ENCODE data around the gene KIRREL3.

Gene KIRREL3

GRCh38 chr11:126394036-126394435 is 606.5 kb downstream of the KIRREL3 start:
- CTCF ChIA-PET = interaction anchor here (1.7 kb wide), 1 partner anchor 83 kb away, joined by 5 read pairs; no protein-coding TSS in a partner anchor
- H3K4me3 ChIP-seq (ENCODE audit: low read depth, low read length) = no peak overlapping the region
- TF ChIP-seq, protein P1, sequence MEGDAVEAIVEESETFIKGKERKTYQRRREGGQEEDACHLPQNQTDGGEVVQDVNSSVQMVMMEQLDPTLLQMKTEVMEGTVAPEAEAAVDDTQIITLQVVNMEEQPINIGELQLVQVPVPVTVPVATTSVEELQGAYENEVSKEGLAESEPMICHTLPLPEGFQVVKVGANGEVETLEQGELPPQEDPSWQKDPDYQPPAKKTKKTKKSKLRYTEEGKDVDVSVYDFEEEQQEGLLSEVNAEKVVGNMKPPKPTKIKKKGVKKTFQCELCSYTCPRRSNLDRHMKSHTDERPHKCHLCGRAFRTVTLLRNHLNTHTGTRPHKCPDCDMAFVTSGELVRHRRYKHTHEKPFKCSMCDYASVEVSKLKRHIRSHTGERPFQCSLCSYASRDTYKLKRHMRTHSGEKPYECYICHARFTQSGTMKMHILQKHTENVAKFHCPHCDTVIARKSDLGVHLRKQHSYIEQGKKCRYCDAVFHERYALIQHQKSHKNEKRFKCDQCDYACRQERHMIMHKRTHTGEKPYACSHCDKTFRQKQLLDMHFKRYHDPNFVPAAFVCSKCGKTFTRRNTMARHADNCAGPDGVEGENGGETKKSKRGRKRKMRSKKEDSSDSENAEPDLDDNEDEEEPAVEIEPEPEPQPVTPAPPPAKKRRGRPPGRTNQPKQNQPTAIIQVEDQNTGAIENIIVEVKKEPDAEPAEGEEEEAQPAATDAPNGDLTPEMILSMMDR (IDR thresholded peaks at IDR 0.05; ENCODE audit: insufficient read depth, low read length, missing control alignments) = no peak
- no peak for DNase-seq (ENCODE audit: low read depth, low spot score)
- POLR2A ChIA-PET = no interaction called here

- CTCF ChIA-PET = interaction anchor here (1.1 to 1.7 kb wide), 2 partner anchors 18 to 82 kb away, joined by 4 to 5 read pairs; no protein-coding TSS in a partner anchor
- no peak for DNase-seq (ENCODE audit: low read depth, low spot score)
- H3K4me3 ChIP-seq (ENCODE audit: low read depth, low read length) = no peak overlapping the region
- TF ChIP-seq, protein P1 (IDR thresholded peaks at IDR 0.05; ENCODE audit: insufficient read depth, low read length, missing control alignments) = no peak
- POLR2A ChIA-PET = no interaction called here
Observed at GRCh38 chr11:126393143-126393542, 607.4 kb downstream of the KIRREL3 start.

DNA sequence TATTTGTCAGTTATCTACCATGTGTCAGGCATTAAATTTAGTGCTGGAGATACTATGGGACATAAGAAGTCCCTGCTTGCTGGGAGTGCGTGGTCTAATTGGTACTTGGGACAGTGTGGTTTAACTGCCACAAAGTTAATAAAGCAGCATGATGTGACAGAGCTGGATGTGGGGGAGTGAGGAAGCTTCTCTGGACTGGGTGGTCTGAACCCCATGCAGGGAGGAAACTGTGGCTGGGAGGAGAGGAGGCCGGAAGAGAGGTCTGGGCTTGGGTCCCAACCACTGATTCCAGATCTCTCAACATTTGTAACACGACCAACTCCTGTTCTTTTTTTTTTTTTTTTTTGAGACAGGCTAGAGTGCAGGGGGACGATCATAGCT is 607.9 kb downstream of the KIRREL3 start:
- TF ChIP-seq, protein P1 (IDR thresholded peaks at IDR 0.05; ENCODE audit: insufficient read depth, low read length, missing control alignments) = no peak
- DNase-seq (ENCODE audit: low read depth, low spot score) = no peak
- H3K4me3 ChIP-seq (ENCODE audit: low read depth, low read length) = no peak overlapping the region
- ChIA-PET POLR2A (interaction anchor here (1.0 kb wide), 1 partner anchor 37 kb away, joined by 3 read pairs; the partner anchor contains the start of gene ST3GAL4), CTCF (interaction anchor here (0.9 to 1.7 kb wide), 3 partner anchors 18 to 82 kb away, joined by 4 to 5 read pairs (median 4); no protein-coding TSS in a partner anchor)

DNA sequence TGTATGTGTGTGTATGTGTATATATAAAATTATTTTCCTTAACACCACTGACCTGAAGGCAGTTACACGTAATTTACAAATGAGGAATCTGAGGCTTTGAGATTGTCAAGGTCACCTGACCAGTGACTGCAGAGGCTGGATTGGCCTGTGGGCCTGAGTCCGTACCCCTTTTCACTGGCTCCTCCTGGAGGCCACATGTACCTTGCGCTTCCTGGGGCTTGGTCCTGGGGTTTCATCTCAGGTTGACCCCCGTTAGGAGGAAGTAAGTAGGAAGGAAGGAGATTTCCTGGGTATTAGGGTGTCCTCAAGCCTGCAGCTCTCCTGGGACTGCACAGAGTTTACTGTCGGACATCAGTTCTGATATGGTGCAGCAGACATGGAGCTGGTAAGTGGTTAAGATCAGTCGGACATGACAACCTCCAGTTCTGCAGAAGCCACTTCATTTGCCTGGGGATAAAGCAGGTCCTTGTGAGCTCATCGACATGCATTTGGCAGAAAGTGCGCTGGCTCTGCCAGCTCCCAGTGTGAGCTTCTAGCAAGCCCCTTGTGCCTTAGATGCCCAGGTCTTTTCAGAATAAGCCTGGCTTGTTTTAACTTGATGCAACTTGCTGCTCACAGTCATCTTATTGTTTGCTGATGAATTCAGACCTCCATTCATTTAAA is 608.5 kb downstream of the KIRREL3 start:
- CTCF ChIA-PET = interaction anchor here (0.9 to 1.7 kb wide), 3 partner anchors 19 to 81 kb away, joined by 4 to 5 read pairs (median 4); no protein-coding TSS in a partner anchor
- no peak for DNase-seq (ENCODE audit: low read depth, low spot score)
- POLR2A ChIA-PET = interaction anchor here (1.0 kb wide), 1 partner anchor 36 kb away, joined by 3 read pairs; the partner anchor contains the start of gene ST3GAL4
- TF ChIP-seq, protein P1 (IDR thresholded peaks at IDR 0.05; ENCODE audit: insufficient read depth, low read length, missing control alignments) = no peak
- H3K4me3 ChIP-seq (ENCODE audit: low read depth, low read length) = no peak overlapping the region

- ChIA-PET CTCF (no interaction called here), POLR2A (interaction anchor here (1.0 kb wide), 1 partner anchor 36 kb away, joined by 3 read pairs; the partner anchor contains the start of gene ST3GAL4)
- TF ChIP-seq, protein P1 (IDR thresholded peaks at IDR 0.05; ENCODE audit: insufficient read depth, low read length, missing control alignments) = no peak
- H3K4me3 ChIP-seq (ENCODE audit: low read depth, low read length) = no peak overlapping the region
- DNase-seq (ENCODE audit: low read depth, low spot score) = no peak
Observed at GRCh38 chr11:126391286-126391954, 609.1 kb downstream of the KIRREL3 start.

- POLR2A ChIA-PET = no interaction called here
- CTCF ChIA-PET = no interaction called here
- TF ChIP-seq, protein P1 (IDR thresholded peaks at IDR 0.05; ENCODE audit: insufficient read depth, low read length, missing control alignments) = no peak
- DNase-seq (ENCODE audit: low read depth, low spot score) = no peak
- no peak overlapping the region for H3K4me3 ChIP-seq (ENCODE audit: low read depth, low read length)
Observed at GRCh38 chr11:126390272-126390867, 610.2 kb downstream of the KIRREL3 start.
